ENCODE data around the gene JAK3.

The JAK3 gene

GRCh38 chr19:17865364-17866311 lies 17.9 kb upstream of the JAK3 start:
- DNase-seq = no peak

- no peak for DNase-seq
Observed at GRCh38 chr19:17863520-17864182, 15.9 kb upstream of the JAK3 start.

- no peak for DNase-seq
Observed at GRCh38 chr19:17862711-17863519, 15.1 kb upstream of the JAK3 start.

DNA sequence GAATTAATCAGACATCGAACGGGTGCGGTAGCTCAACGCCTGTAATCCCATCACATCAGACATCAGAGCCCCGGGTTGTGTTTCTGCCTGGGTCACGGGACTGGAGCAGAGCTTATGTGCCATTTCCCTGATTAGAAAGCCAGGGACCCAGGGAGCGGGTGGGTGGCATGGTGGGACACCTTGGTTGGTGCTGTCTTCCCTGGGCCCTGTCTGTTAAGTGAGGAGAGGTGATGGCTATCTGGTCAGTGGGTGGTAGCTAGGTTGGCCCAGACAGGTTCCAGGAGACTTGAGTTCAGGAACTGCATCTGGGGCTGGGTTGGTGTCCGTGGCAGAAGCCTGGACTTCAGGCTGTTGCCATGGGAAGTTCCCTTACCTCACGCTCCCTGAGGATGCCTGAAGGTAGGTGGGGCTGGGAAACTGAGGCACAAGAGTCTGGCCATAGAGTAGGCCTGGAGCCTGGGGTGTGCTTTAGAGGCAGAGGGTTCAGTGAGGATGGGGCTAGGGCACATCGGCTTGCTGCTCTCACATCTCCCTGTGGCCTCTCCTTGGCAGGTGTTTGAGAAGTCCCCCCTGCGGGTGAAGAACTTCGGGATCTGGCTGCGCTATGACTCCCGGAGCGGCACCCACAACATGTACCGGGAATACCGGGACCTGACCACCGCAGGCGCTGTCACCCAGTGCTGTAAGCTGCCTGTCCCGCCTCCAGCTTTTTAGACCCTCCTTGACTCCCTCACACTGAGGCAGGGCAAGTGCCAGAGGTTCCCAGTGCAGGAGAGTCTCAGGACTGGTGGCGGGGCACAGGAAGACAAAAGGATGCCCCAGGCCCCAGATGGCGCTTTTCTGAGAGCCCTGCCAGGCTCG lies 14.0 kb upstream of the JAK3 start:
- DNase-seq = no peak

DNA sequence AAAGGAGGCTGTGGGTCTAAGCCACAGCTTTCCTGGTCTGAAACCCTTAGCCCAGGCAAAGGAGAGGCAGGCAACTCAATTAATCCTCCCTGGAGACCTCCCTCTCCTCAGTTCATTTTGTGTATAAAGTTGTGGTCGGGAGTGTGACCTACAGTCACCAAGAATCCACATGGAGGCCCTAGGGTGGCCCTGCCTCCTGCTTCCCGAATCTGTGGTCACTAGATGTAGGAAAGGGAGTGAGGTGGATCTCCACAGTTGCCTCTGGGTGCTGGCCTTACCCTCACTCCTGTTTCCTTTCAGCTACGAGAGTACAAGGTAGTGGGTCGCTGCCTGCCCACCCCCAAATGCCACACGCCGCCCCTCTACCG lies 13.2 kb upstream of the JAK3 start:
- no peak for DNase-seq

DNA sequence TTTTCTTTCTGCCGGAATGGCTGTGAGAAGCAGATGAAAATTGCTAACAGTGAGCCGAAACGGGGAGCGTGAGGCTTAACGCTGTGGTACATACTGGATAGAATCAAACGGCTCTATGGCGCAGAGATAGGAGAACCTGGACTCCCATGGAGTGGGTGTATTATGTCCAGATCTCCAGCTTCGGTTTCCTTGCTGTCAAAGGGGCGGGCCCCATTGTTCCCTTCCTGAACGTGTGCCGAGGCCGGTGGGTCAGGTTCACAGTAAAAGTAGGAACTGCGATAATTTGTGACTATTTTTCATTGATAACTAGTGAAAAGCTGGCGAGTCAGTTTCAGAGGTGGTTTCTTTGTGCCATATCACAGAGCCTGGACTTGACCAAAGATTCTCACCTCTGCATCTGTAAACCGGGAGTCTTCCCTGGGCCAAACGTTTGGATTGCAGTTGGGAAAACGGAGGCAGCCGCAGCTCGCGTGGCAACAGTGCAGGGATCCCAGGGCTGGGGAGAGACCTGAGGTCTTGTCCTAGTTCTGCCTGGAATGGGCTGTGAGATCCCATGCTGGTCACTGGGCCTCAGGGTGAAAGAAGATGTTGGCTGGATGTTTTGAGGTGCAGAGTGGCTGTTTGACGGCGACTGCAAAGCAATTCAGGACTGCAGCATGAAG lies 12.7 kb upstream of the JAK3 start:
- DNase-seq = no peak

DNA sequence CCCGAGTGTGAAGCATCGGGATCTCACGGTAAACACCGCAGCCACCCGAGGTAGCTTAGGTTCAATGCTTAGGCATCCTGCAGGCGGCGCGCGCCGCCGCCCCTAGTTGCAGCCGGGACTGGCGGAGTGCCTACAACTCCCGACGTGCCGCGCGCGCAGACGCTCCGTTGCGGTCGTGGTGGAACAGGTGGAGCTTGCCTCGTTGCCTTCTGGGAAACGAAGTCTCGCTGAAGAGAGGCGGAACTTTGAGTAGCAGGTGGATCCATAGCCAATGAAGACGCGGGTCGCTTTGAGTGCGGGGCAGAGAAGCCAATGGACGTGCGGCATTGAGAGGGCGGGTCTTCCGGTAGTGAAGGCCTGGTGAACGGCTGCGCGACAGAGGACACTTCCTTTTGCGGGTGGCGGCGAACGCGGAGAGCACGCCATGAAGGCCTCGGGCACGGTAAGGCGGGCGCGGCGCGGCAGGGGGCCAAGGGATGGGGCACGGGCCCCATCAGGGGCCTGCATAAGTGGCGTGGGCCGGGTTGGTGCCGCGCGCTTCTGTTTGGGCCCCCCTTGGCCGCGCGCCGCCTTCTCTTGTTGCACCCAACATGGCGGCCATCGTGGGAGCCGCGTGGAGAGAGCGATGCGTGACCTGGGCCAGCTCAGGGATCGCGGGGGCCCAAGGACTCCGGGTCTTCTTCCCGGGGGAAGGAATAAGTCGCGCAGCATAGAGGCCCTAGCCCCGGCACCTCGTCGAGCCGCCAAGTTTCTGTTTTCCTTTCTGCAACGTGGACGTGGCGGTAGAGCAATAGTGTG lies 11.9 kb upstream of the JAK3 start, which contains the start of gene RPL18A:
TSS of gene RPL18A (plus strand) at position 378 of the 798 bp plus-strand sequence. CDS start at position 425, 47 bp downstream.
- peak; percentile 100 for DNase-seq

DNA sequence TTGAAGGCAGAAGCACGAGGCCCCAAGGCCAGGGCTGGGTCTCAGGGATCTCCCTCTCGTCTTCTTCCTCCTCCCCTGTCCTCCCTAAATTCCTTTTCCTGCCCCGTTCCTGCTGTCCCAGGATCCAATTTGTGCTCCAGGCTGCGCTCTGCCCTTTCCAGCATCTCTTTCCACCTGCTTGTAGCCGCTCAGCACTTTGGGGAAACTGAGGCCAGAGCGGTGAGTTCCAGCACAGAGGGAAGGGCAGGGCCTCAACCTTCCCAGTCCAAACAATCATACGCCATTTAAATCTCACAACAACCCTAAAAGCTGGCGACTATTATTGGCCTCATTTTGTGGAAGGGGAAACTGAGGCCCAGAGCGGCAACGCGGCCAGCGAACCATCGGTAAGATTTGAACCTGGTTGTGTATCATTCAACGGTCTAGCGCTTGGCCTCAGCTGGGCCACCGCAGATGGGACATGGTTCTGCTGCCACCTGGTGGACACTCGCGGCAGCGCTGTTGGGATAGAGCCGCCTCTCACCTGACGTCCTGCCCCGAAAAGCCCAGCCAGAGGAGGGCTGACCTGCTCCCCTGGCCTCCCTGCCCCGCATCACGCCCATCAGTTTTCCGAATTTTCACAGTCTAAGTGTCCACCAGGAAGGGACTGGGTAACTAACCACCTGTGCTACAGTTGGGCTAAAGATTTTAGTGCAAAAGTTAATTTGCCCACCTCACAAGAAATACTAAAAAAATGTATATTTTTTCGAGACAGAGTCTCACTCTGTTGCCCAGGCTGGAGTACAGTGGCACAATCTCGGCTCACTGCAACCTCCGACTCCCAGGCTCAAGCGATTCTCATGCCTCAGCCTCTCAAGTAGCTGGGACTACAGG lies 7.7 kb upstream of the JAK3 start:
- DNase-seq = peak; percentile 97

GRCh38 chr19:17854061-17854460 lies 6.3 kb upstream of the JAK3 start:
- no peak for DNase-seq

GRCh38 chr19:17848595-17849292 lies 962 bp upstream of the JAK3 start:
- no peak for DNase-seq

GRCh38 chr19:17846146-17846545 lies 1.6 kb downstream of the JAK3 start:
- DNase-seq = peak; percentile 81

DNA sequence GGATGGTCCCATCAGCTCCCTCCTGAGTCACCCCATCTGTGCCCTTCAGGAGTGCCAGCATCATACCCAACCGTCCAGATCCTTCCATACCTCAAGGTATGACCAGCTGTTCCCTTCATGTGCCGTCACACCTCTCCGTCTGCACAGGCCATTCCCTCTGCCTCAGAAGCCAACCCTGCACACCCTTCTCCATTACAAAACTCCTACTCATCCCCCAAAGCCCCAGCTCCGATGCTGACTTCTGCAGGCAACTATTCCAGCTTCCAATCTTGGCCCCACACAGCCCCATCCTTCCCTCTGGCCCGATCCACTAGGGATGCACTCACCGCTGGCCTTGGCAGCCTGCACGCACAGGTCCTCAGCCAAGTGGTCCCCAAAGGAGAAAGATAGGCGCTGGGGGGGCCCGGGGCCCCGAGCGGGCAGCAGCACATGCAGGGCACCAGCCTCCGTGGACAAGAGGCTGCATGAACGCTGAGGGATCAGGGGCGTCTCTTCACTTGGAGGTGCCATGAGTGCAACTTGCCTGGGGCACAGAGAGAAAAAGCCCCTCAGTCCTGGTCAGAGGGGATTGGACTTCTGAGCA lies 3.8 kb downstream of the JAK3 start:
- DNase-seq = no peak

DNA sequence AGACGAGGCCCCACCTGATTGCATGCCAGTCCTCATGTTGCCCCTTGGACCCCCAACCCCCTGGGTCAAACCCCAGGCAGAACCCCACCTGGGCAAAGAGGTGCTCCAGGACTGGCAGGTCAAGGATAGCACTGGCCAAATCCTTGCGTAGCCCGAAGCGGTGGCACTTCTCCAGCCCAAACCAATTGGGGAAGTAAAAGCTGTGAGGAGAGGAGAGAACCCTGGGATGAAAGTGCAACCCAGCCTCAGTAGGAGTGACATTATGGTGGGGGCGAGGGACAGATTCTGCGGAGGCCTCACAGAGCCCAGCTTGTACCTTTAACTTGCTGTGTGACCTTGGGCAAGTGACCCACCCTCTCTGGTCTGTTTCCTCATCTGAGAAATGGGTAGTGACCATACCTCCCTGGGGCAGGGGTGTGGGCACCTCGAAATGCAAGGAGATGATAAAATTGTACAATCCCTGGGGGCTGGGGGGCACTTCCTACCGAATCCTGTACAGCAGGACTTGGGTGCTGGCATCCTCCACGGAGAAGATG lies 4.4 kb downstream of the JAK3 start:
- DNase-seq = no peak

DNA sequence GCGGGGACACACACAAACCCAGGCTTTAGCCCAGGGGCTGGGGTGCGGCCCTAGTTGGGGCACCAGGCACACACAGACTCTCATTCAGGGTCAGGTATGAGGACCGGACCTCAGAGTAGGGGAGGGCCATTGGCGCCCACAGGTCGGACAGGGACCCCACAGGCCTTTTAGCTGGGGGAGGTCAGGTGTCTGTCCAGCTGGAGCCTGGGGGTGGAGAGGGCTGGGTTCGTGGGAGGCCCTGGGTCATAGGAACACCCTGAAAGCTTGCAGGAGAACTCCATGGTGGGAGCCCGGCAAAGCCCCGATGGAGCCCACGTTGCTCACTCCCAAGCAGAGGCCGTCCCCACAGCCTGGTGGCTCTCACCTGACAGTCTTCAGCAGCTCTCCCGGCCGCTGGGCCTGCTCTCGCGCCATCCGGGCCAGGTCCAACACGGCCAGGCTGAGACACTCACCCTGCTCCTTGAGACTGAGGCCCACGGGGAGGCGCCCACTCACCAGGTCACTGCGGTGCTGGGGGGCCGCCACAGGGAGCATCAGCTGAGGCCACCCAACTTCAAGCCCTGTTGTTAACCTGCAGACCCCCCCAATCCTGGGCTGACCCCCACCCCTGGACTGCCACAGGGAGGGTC lies 5.0 kb downstream of the JAK3 start:
- no peak for DNase-seq

GRCh38 chr19:17841810-17842662 lies 5.7 kb downstream of the JAK3 start:
- peak; percentile 76 for DNase-seq

DNA sequence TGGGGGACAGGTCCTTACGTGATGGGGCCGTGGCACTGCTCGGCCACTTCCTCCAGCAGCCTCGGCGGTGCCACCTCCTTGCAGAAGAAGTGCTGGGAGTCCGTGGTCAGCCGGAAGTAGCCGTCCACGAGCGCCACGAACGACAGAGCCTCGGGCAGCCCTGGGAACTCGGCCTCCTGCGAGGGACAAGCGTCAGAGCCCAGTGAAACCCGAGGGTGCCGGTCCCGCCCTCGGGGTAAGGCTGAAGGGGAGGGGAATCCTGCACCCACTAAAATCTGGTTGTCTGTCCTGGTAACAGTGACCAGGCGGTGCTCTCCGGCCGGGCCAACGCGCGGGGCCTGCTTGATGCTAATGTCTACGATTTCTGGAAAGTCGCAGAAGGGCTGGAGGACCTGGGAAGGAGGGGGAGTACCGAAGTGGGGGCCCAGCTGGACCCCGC lies 6.4 kb downstream of the JAK3 start:
- no peak for DNase-seq

DNA sequence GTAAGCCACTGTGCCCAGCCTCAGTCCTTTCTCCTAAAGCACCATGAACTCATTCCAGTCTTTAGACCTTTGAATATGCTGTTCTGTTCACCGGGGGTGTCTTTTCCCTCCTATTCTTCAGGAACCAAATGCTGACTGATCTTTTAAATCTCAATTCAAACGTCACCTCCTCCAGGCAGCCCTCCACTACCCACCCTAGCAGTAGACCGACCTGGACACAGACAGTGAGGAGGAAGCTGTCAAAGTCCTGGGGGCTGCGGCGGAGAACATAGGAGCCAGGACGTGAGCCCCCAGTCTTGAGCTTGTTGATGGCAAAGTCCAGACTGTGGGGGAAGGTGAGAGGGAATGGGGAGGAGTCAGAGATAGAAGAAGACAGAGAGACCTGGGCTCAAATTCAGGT lies 7.8 kb downstream of the JAK3 start:
- DNase-seq = no peak
